Endothelial cell of umbilical vein (primary cell): Measurements from ENCODE around the gene VEGFA. TPM values are rescaled to one million over a fixed set of nuclear protein-coding genes. Genes with fewer than 3 reads are reported as not detected.

ENCODE experiments used
- BruUV-seq: library from RNA; stranded (reverse); fragments of 400-500 nt; replicated peaks from 2 replicates; lab custom pipeline; 2021; lab: Mats Ljungman, UMichigan
- CTCF ChIA-PET: fragments of 300-600, 350-600 bp; sonication (Branson Sonifier 250); formaldehyde crosslinking; loops from one replicate; lab custom pipeline; 2021; ENCODE audit warnings: antibody characterized with exemption, inconsistent platforms; lab: Charles Lee
- POLR2A ChIA-PET: fragments of 300-600, 350-600 bp; sonication (Branson Sonifier 250); formaldehyde crosslinking; loops from one replicate; lab custom pipeline; 2021; ENCODE audit warnings: antibody characterized with exemption, inconsistent platforms; lab: Charles Lee
- DNase-seq: peaks from one replicate; pipeline ENCODE4 v3.0.0-alpha.2; 2011; ENCODE audit warnings: low read depth, low spot score
- FAIRE-seq: peaks from 2 replicates; lab custom pipeline; 2011; peaks lifted over from hg19 to GRCh38; lab: Jason Lieb, UNC
- H2AFZ ChIP-seq: 2 replicates; pipeline ENCODE4 v1.6.0; 2012; ENCODE audit warnings: low read depth, low read length, control low read depth, inconsistent platforms
- H3K27ac ChIP-seq: 2 replicates; pipeline ENCODE4 v1.5.1; 2011; ENCODE audit warnings: low read depth, mild to moderate bottlenecking, control low read depth, low read length, moderate library complexity; ENCODE audit not compliant: insufficient read depth
- H3K27me3 ChIP-seq, 2 experiments: 2 replicates each; pipeline versions ENCODE4 v1.6.0 to v1.6.1; 2011; ENCODE audit warnings: low read length in 2 of 2, mixed read lengths in 1 of 2; ENCODE audit not compliant: control insufficient read depth in 2 of 2, insufficient read depth in 2 of 2
- H3K36me3 ChIP-seq, 2 experiments: 2 replicates in 1 of 2; 3 replicates in 1 of 2; pipeline ENCODE4 v1.5.1; 2011; ENCODE audit warnings: low read length in 2 of 2, mild to moderate bottlenecking in 1 of 2, moderate library complexity in 1 of 2; ENCODE audit not compliant: control insufficient read depth in 2 of 2, insufficient read depth in 2 of 2; ENCODE audit errors: extremely low read depth in 1 of 2
- H3K4me1 ChIP-seq: 3 replicates; pipeline ENCODE4 v1.5.1; 2011; ENCODE audit warnings: mild to moderate bottlenecking, low read length; ENCODE audit not compliant: control insufficient read depth, insufficient read depth; ENCODE audit errors: extremely low read depth
- H3K4me2 ChIP-seq: 2 replicates; pipeline ENCODE4 v1.6.1; 2011; ENCODE audit warnings: low read length, control low read depth, mixed read lengths; ENCODE audit not compliant: insufficient read depth
- H3K4me3 ChIP-seq, 3 experiments: fragments of 200-600 bp in 1 of 3; sonication (generic), shearing (Covaris generic) in 1 of 3; replicated peaks in 1 of 3; 2 replicates each; pipeline ENCODE4 v1.5.1; 2011 to 2016; ENCODE audit warnings: control low read depth in 3 of 3, low read length in 3 of 3, mild to moderate bottlenecking in 2 of 3, inconsistent platforms in 1 of 3, low read depth in 1 of 3, moderate library complexity in 1 of 3; ENCODE audit not compliant: insufficient read depth in 1 of 3
- H3K79me2 ChIP-seq: 2 replicates; pipeline ENCODE4 v1.6.0; 2012; ENCODE audit warnings: low read length, inconsistent platforms; ENCODE audit not compliant: control insufficient read depth, insufficient read depth
- H3K9ac ChIP-seq: replicated peaks from 2 replicates; pipeline ENCODE3; 2011; ENCODE audit warnings: low read length, control low read depth; ENCODE audit not compliant: insufficient read depth; ENCODE audit errors: extremely low read depth
- H3K9me1 ChIP-seq: replicated peaks from 3 replicates; pipeline ENCODE4 v1.6.0; 2011; ENCODE audit warnings: mild to moderate bottlenecking, low read length; ENCODE audit not compliant: control insufficient read depth, insufficient read depth; ENCODE audit errors: extremely low read depth
- H3K9me3 ChIP-seq: replicated peaks from 2 replicates; pipeline ENCODE4 v1.5.1; 2012; ENCODE audit warnings: low read length, inconsistent platforms; ENCODE audit not compliant: control insufficient read depth, insufficient read depth
- H4K20me1 ChIP-seq: replicated peaks from 2 replicates; pipeline ENCODE3; 2011; ENCODE audit warnings: mild to moderate bottlenecking, low read length; ENCODE audit not compliant: control insufficient read depth, insufficient read depth; ENCODE audit errors: extremely low read depth
- EZH2 ChIP-seq: IDR thresholded peaks from 2 replicates; pipeline ENCODE4 v1.6.1; 2012; ENCODE audit warnings: borderline replicate concordance, low read depth, mild to moderate bottlenecking, moderate library complexity, low read length, inconsistent platforms; ENCODE audit not compliant: severe bottlenecking
- FOS ChIP-seq: IDR thresholded peaks from 2 replicates; pipeline ENCODE4 v1.6.1; 2011; ENCODE audit warnings: mild to moderate bottlenecking, low read length, moderate library complexity, borderline replicate concordance; ENCODE audit not compliant: insufficient read depth
- GATA2 ChIP-seq: IDR thresholded peaks from 2 replicates; pipeline ENCODE4 v1.7.0; 2011; ENCODE audit warnings: low read depth, mild to moderate bottlenecking, moderate library complexity, mixed read lengths, low read length; ENCODE audit not compliant: insufficient read length, insufficient read depth
- JUN ChIP-seq: IDR thresholded peaks from 2 replicates; pipeline ENCODE4 v1.6.1; 2011; ENCODE audit warnings: borderline replicate concordance, low read depth; ENCODE audit not compliant: insufficient read length, insufficient read depth
- MAX ChIP-seq: IDR thresholded peaks from 2 replicates; pipeline ENCODE4 v1.6.1; 2011; ENCODE audit not compliant: insufficient read depth, insufficient read length
- MYC ChIP-seq: IDR thresholded peaks from one replicate; pipeline ENCODE4 v1.6.1; 2011; ENCODE audit warnings: mild to moderate bottlenecking, low read depth, low read length
- POLR2A ChIP-seq: IDR thresholded peaks from 2 replicates; pipeline ENCODE4 v1.6.1; 2012; ENCODE audit warnings: low read depth, mild to moderate bottlenecking, control low read depth, low read length
- POLR2AphosphoS5 ChIP-seq: IDR thresholded peaks from 2 replicates; pipeline ENCODE4 v1.6.1; 2012; ENCODE audit warnings: low read depth, mild to moderate bottlenecking, control low read depth, low read length, moderate library complexity; ENCODE audit not compliant: insufficient read depth
- dilution Hi-C: fragments of 300-500 bp; cut with MboI; formaldehyde crosslinking; loops from one replicate; pipeline ENCODE4 v1.15.0; 2019; ENCODE audit warnings: low sequenced_read_pairs; ENCODE audit not compliant: extremely low pct_ligation_motif_present
- intact Hi-C: fragments of 100-400 bp; cut with micrococcal nuclease; formaldehyde crosslinking; loops from one replicate; pipeline ENCODE4 v1.10.0; 2022
- polyA plus RNA-seq, 4 experiments: library from polyadenylated mRNA; depleted of rRNA in 3 of 4; stranded (reverse) in 3 of 4; unstranded in 1 of 4; fragments of >200 nt; gene quantifications; 2 replicates each; pipeline versions ENCODE4 v1.2.1 to v1.2.3, GENCODE V29; 2011 to 2012; ENCODE audit warnings: missing spikeins in 1 of 4
- total RNA-seq: library from RNA; stranded (reverse); gene quantifications from 2 replicates; pipeline ENCODE4 v1.2.3, GENCODE V29; 2021
- TF ChIP-seq, protein P1 (sequence below), 2 donors: IDR thresholded peaks; 1 replicate in 1 of 2; 2 replicates in 1 of 2; pipeline ENCODE4 v1.5.1; 2011; ENCODE audit warnings: low read length in 2 of 2, mild to moderate bottlenecking in 2 of 2, moderate library complexity in 2 of 2, control low read depth in 1 of 2, inconsistent platforms in 1 of 2, low read depth in 1 of 2; ENCODE audit not compliant: insufficient read depth in 1 of 2; ENCODE audit errors: extremely low read depth in 1 of 2

The VEGFA gene
- total and polyA plus RNA-seq, 2 donors (not counting 3 experiments of a cell fraction or from before 2014, with no cell fraction given), result 18.1 to 19.9 TPM

GRCh38 chr6:43747784-43748183 lies 22.2 kb upstream of the VEGFA start:
- Histone ChIP-seq H3K27me3 (no peaks in the 10 kb centered on the region), H3K4me3 (no peak overlapping the region), H3K9me3 (no peaks in the 10 kb centered on the region), H3K27ac (no peak overlapping the region), H4K20me1 (no peaks in the 10 kb centered on the region), H3K36me3 (no peaks in the 10 kb centered on the region), H3K4me1 (peaks cover 3% of the 10 kb centered on the region), H3K4me2 (no peak overlapping the region), H2AFZ (no peak overlapping the region), H3K9me1 (no peaks in the 10 kb centered on the region), H3K9ac (no peak overlapping the region), H3K79me2 (no peaks in the 10 kb centered on the region)
- dilution Hi-C loops (no loop called here), intact Hi-C loops (no loop called here)
- TF ChIP-seq EZH2, result no peak
- TF ChIP-seq FOS, result no peak
- no peak for TF ChIP-seq MAX
- TF ChIP-seq JUN, result no peak
- no peak for TF ChIP-seq POLR2A
- TF ChIP-seq POLR2AphosphoS5, result no peak
- TF ChIP-seq MYC, result no peak
- TF ChIP-seq, protein P1, sequence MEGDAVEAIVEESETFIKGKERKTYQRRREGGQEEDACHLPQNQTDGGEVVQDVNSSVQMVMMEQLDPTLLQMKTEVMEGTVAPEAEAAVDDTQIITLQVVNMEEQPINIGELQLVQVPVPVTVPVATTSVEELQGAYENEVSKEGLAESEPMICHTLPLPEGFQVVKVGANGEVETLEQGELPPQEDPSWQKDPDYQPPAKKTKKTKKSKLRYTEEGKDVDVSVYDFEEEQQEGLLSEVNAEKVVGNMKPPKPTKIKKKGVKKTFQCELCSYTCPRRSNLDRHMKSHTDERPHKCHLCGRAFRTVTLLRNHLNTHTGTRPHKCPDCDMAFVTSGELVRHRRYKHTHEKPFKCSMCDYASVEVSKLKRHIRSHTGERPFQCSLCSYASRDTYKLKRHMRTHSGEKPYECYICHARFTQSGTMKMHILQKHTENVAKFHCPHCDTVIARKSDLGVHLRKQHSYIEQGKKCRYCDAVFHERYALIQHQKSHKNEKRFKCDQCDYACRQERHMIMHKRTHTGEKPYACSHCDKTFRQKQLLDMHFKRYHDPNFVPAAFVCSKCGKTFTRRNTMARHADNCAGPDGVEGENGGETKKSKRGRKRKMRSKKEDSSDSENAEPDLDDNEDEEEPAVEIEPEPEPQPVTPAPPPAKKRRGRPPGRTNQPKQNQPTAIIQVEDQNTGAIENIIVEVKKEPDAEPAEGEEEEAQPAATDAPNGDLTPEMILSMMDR (IDR thresholded peaks at IDR 0.05; ENCODE audit: extremely low read depth in 1 of 2, insufficient read depth in 1 of 2, low read depth in 1 of 2, low read length in 2 of 2), result no peak
- no peak for TF ChIP-seq GATA2
- DNase-seq (no peak), FAIRE-seq (no peak)
- CTCF ChIA-PET, result interaction anchor here (1.0 to 1.9 kb wide), 3 partner anchors 9 to 331 kb away, joined by 3 to 5 read pairs (median 3); no protein-coding TSS in a partner anchor
- POLR2A ChIA-PET, result no interaction called here
- BruUV-seq, result no TSS peak
